Measurements from ENCODE around the gene SCFD2. TPM values are rescaled to one million over a fixed set of nuclear protein-coding genes. Genes with fewer than 3 reads are reported as not detected.
A peak's percentile ranks its signal among the peaks of the same experiment; 100 is the strongest.
"Not testable (repeated sequence)": the region's sequence is repeated elsewhere in the genome, so short reads cannot be mapped to it uniquely, and the experiment has no call there.

Gene SCFD2
- polyA plus RNA-seq, 6 donors from 2014 or later: 11.6 to 22.7 (median 19.3) TPM

DNA sequence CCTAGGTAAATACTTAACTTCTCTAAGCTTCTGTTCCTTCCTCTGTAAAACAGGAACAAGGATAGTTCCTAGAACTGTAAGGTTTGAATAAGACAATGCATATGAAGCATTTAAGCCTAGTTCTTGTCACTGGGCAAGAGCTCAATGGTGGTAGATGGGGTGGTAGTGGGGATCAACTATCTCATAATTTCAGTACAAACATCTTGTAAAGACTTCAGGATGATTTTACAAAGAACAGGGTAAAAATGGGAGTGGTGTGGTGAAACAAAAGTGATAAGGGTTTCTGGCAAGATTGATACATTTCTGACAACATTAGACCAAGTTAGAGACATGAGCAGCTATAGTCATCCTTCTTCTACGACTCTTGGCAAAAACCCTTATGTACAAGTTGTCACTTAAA is 137.8 kb downstream of the SCFD2 start:
- no peak for ATAC-seq (ENCODE audit: low read depth in 2 of 2)
- Mint-ChIP-seq H3K4me1 (peaks cover 7 to 11% (median 11%) of the 10 kb centered on the region in 3 donors), H3K9me3 (peaks cover 0 to 2% (median 0%) of the 10 kb centered on the region in 7 donors), H3K27me3 (no peaks in the 10 kb centered on the region), H3K4me3 (no peak overlapping the region), H3K27ac (no peak overlapping the region), H3K36me3 (no peaks in the 10 kb centered on the region)
- no peak for DNase-seq

GRCh38 chr4:53227451-53227850 is 138.4 kb downstream of the SCFD2 start:
- no peak overlapping the region for H3K4me3 Mint-ChIP-seq
- H3K27me3 Mint-ChIP-seq: no peaks in the 10 kb centered on the region
- no peak for ATAC-seq (ENCODE audit: low read depth in 2 of 2)
- DNase-seq: no peak
- H3K27ac Mint-ChIP-seq: no peak overlapping the region
- H3K36me3 Mint-ChIP-seq: no peaks in the 10 kb centered on the region
- peaks cover 0 to 2% (median 0%) of the 10 kb centered on the region in 7 donors for H3K9me3 Mint-ChIP-seq
- H3K4me1 Mint-ChIP-seq: peaks cover 1 to 5% (median 5%) of the 10 kb centered on the region in 3 donors

DNA sequence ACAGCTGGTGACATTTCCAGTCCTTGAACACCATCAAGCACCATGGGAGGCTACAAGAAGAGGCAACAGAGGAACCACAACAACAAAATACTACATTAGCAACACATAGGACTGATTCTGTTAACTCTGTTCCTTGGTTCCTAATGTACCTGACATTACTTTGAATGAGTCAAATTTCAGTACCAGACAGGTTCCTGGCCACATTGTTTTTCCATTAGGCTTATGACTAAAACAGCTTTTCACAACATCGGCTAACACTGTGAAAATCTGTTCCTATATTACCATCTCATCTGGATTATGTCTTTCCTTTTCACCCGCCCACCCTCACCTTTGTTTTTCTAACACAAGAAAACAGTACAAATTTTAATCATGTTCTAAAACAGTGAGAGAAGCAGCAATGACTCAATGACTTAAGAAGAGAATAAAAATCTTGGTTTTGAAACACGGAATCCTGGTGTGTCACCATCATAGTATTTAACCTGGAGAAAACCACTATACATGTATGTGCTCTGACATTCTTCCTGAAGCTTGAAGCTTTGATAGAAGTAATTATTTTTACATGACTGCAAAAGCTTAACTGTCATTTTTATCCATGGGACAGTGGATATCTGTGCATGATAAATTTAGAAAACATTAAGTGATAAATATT is 143.9 kb downstream of the SCFD2 start:
- peaks cover 7 to 16% of the 10 kb centered on the region in 2 donors for H3K36me3 Mint-ChIP-seq
- H3K27me3 Mint-ChIP-seq: no peaks in the 10 kb centered on the region
- H3K27ac Mint-ChIP-seq: no peak overlapping the region
- H3K9me3 Mint-ChIP-seq: peaks cover 0 to 5% (median 3%) of the 10 kb centered on the region in 7 donors
- ATAC-seq (ENCODE audit: low read depth in 2 of 2) (no peak), DNase-seq (no peak)
- no peak overlapping the region for H3K4me3 Mint-ChIP-seq
- H3K4me1 Mint-ChIP-seq: peaks cover 0 to 3% (median 0%) of the 10 kb centered on the region in 3 donors

DNA sequence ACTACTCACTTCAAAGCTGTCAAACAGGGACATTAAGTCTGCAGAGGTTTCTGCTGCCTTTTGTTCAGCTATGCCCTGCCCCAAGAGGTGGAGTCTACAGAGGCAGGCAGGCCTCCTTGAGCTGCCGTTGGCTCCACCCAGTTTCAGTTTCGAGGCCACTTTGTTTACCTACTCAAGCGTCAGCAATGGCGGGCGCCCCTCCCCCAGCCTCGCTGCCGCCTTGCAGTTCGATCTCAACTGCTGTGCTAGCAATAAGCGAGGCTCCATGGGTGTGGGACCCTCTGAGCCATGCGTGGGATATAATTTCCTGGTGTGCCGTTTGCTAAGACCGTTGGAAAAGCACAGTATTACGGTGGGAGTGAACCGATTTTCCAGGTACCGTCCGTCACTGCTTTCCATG is 146.7 kb downstream of the SCFD2 start:
- DNase-seq, H3K4me1 Mint-ChIP-seq, H3K4me3 Mint-ChIP-seq: not testable (repeated sequence)

GRCh38 chr4:53208753-53209152 is 157.1 kb downstream of the SCFD2 start:
- Mint-ChIP-seq H3K4me1 (no peaks in the 10 kb centered on the region), H3K36me3 (peaks cover 9 to 19% of the 10 kb centered on the region in 2 donors), H3K4me3 (no peak overlapping the region), H3K9me3 (no peaks in the 10 kb centered on the region), H3K27me3 (no peaks in the 10 kb centered on the region), H3K27ac (no peak overlapping the region)
- DNase-seq (no peak), ATAC-seq (ENCODE audit: low read depth in 2 of 2) (no peak)

More for the DNA sequence above, 146.7 kb downstream of the SCFD2 start:
- H3K27ac Mint-ChIP-seq; ATAC-seq (ENCODE audit: low read depth in 2 of 2); H3K27me3 Mint-ChIP-seq; H3K9me3 Mint-ChIP-seq: not testable (repeated sequence)
- H3K36me3 Mint-ChIP-seq: peaks cover 7 to 16% of the 10 kb centered on the region in 2 donors

DNA sequence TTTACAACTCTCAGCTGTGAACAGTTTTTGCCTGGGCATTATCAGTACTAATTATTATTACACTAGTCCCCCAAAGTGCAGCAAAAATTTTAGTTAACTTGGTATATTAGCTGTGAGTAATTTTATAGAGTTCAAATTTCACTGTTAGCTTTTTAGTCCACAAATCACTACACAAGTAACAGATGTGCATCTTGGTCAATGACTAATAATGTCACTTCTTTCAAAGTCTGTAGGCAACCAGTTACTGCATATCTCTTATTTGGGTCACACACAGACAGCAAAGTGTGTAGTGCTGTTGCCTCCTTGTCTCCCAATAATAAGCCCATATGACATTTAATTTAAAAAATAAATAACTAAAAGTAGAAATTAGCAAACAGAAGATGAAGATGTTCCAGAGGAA is 159.9 kb downstream of the SCFD2 start:
- Mint-ChIP-seq H3K4me3 (no peak overlapping the region), H3K27me3 (no peaks in the 10 kb centered on the region), H3K27ac (no peak overlapping the region), H3K9me3 (no peaks in the 10 kb centered on the region), H3K36me3 (peaks cover 4 to 9% of the 10 kb centered on the region in 2 donors), H3K4me1 (no peaks in the 10 kb centered on the region)
- ATAC-seq (ENCODE audit: low read depth in 2 of 2): no peak
- DNase-seq: no peak

DNA sequence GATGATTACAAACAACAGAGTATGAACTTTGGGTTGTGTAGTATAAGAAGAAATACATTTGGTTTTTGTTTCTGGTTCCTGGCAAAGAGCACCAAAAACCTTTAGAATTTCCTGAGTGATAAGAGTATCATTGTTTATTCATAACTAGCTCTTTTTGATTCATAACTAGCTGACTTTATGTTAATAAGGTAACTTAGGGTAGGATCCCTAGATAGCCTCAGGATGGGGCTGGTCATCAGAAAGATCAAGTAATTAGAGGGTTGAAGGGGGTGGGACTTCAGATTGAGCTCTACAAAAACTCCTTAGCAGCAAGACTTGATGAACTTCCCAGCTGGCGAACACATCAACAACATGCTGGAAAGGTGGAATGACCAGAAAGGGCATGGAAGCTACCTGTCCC is 166.5 kb downstream of the SCFD2 start:
- H3K4me3 Mint-ChIP-seq: no peak overlapping the region
- ATAC-seq (ENCODE audit: low read depth in 2 of 2) (no peak), DNase-seq (no peak)
- H3K36me3 Mint-ChIP-seq: no peaks in the 10 kb centered on the region
- H3K9me3 Mint-ChIP-seq: no peaks in the 10 kb centered on the region
- no peaks in the 10 kb centered on the region for H3K27me3 Mint-ChIP-seq
- no peaks in the 10 kb centered on the region for H3K4me1 Mint-ChIP-seq
- peak overlapping the region in 3 of 6 donors; percentile 37 to 63 (median 39) for H3K27ac Mint-ChIP-seq

- DNase-seq (no peak), ATAC-seq (ENCODE audit: low read depth in 2 of 2) (no peak)
- no peaks in the 10 kb centered on the region for H3K4me1 Mint-ChIP-seq
- no peaks in the 10 kb centered on the region for H3K36me3 Mint-ChIP-seq
- H3K27me3 Mint-ChIP-seq: no peaks in the 10 kb centered on the region
- H3K27ac Mint-ChIP-seq: no peak overlapping the region
- H3K9me3 Mint-ChIP-seq: no peaks in the 10 kb centered on the region
- H3K4me3 Mint-ChIP-seq: no peak overlapping the region
Measured at GRCh38 chr4:53197772-53198142, 168.1 kb downstream of the SCFD2 start.

- Mint-ChIP-seq H3K27me3 (no peaks in the 10 kb centered on the region), H3K27ac (no peak overlapping the region), H3K36me3 (no peaks in the 10 kb centered on the region), H3K9me3 (peaks cover 0 to 2% (median 0%) of the 10 kb centered on the region in 7 donors), H3K4me1 (peaks cover under 1 to 4% (median 3%) of the 10 kb centered on the region in 3 donors), H3K4me3 (no peak overlapping the region)
- DNase-seq (peak; percentile 52), ATAC-seq (ENCODE audit: low read depth in 2 of 2) (peak in 1 of 2 donors; percentile 36)
Measured at GRCh38 chr4:53196882-53197771, 168.7 kb downstream of the SCFD2 start.

- H3K27me3 Mint-ChIP-seq: no peaks in the 10 kb centered on the region
Measured at GRCh38 chr4:53195815-53196661, 169.8 kb downstream of the SCFD2 start.

GRCh38 chr4:53194727-53195126 is 171.1 kb downstream of the SCFD2 start:
- no peaks in the 10 kb centered on the region for H3K36me3 Mint-ChIP-seq
- no peak overlapping the region for H3K4me3 Mint-ChIP-seq
- H3K27ac Mint-ChIP-seq: peak overlapping the region in 2 of 6 donors; percentile 41
- DNase-seq: no peak
- H3K27me3 Mint-ChIP-seq: no peaks in the 10 kb centered on the region
- peaks cover 0 to 2% (median 0%) of the 10 kb centered on the region in 7 donors for H3K9me3 Mint-ChIP-seq
- peaks cover 5 to 7% (median 5%) of the 10 kb centered on the region in 3 donors for H3K4me1 Mint-ChIP-seq
- ATAC-seq (ENCODE audit: low read depth in 2 of 2): no peak

More at GRCh38 chr4:53195815-53196661, 169.8 kb downstream of the SCFD2 start:
- Mint-ChIP-seq H3K27ac (no peak overlapping the region), H3K9me3 (peaks cover 0 to 2% (median 0%) of the 10 kb centered on the region in 7 donors), H3K36me3 (no peaks in the 10 kb centered on the region), H3K4me3 (no peak overlapping the region), H3K4me1 (peaks cover 5 to 7% (median 5%) of the 10 kb centered on the region in 3 donors)
- ATAC-seq (ENCODE audit: low read depth in 2 of 2) (no peak), DNase-seq (no peak)

DNA sequence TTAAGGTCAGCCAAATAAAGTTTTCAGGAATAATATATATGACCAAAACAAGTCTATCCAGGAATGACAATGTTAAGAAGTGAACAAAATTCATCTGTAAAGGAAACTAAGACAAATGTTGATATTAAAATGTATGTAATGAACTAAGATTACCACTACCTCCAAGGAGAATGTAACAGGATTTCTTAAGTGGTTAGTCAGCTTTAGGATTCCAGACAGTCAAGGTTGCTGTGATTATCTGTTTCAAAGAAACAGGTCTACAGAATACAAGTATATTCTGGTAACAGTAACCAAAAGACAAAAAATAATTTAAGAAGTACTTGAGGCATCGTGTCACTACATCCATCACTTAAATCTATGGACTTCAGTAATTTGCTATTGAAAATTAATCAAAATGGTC is 172.8 kb downstream of the SCFD2 start:
- ATAC-seq (ENCODE audit: low read depth in 2 of 2): no peak
- no peaks in the 10 kb centered on the region for H3K27me3 Mint-ChIP-seq
- H3K4me1 Mint-ChIP-seq: peaks cover 5 to 7% (median 5%) of the 10 kb centered on the region in 3 donors
- H3K27ac Mint-ChIP-seq: no peak overlapping the region
- no peaks in the 10 kb centered on the region for H3K36me3 Mint-ChIP-seq
- H3K4me3 Mint-ChIP-seq: no peak overlapping the region
- no peak for DNase-seq
- H3K9me3 Mint-ChIP-seq: peaks cover 0 to 2% (median 0%) of the 10 kb centered on the region in 7 donors

DNA sequence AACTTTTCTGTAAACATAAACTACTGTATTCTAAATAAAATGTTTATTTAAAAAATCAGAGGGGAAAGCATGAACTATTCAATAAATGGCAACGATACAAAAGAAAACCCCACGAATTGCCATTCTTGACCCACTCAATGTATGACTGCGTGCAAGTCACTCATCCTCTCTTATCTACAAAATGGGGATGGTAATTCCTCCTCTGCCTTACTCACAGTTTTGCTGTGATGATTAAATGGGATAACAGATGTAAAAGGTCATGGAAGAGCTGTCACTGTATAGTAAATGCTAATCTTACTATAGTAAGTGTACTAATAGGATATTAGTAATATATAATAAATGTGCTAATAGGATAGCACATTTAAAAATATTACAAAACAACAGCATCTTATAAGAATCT is 173.4 kb downstream of the SCFD2 start:
- ATAC-seq (ENCODE audit: low read depth in 2 of 2) (no peak), DNase-seq (no peak)
- no peak overlapping the region for H3K4me3 Mint-ChIP-seq
- H3K36me3 Mint-ChIP-seq: no peaks in the 10 kb centered on the region
- no peaks in the 10 kb centered on the region for H3K27me3 Mint-ChIP-seq
- H3K9me3 Mint-ChIP-seq: peaks cover 0 to 2% (median 0%) of the 10 kb centered on the region in 7 donors
- peak overlapping the region in 2 of 6 donors; percentile 79 to 84 for H3K27ac Mint-ChIP-seq
- peaks cover 5 to 7% (median 5%) of the 10 kb centered on the region in 3 donors for H3K4me1 Mint-ChIP-seq

All from naive B cell (primary cell).